Endodermal cell (in vitro differentiated cells): ENCODE results near the gene CCNG1. TPM values are rescaled to one million over a fixed set of nuclear protein-coding genes. Genes with fewer than 3 reads are reported as not detected.
A peak's percentile ranks its signal among the peaks of the same experiment; 100 is the strongest.

Experiments
- DNase-seq: peaks from one replicate; pipeline ENCODE4 v3.0.0-alpha.2; 2017
- H3K27ac ChIP-seq: 2 replicates; pipeline ENCODE4 v1.5.1; 2013; ENCODE audit warnings: mild to moderate bottlenecking, low read depth, low read length, moderate library complexity
- H3K27me3 ChIP-seq: 2 replicates; pipeline ENCODE4 v1.6.1; 2013; ENCODE audit warnings: mild to moderate bottlenecking, low read length, moderate library complexity; ENCODE audit not compliant: insufficient read depth, control insufficient read depth, poor library complexity, severe bottlenecking
- H3K36me3 ChIP-seq: 2 replicates; pipeline ENCODE4 v1.7.0; 2013; ENCODE audit warnings: mild to moderate bottlenecking, low read length, moderate library complexity; ENCODE audit not compliant: control insufficient read depth, insufficient read depth
- H3K4me1 ChIP-seq: one replicate; pipeline ENCODE4 v1.7.0; 2013; ENCODE audit warnings: low read length; ENCODE audit not compliant: control insufficient read depth, insufficient read depth
- H3K4me3 ChIP-seq: 2 replicates; pipeline ENCODE4 v1.5.1; 2013; ENCODE audit warnings: mild to moderate bottlenecking, low read length, moderate library complexity
- H3K9ac ChIP-seq: 2 replicates; pipeline ENCODE4 v1.6.1; 2013; ENCODE audit warnings: mild to moderate bottlenecking, low read length, moderate library complexity; ENCODE audit not compliant: poor library complexity, severe bottlenecking; ENCODE audit errors: extremely low read depth
- H3K9me3 ChIP-seq: 2 replicates; pipeline ENCODE4 v1.6.1; 2013; ENCODE audit warnings: mild to moderate bottlenecking, low read length, moderate library complexity; ENCODE audit not compliant: control insufficient read depth
- H3K27ac Mint-ChIP-seq: 2 replicates; pipeline ENCODE4 v1.8.0; 2020; ENCODE audit warnings: mixed read lengths
- H3K27me3 Mint-ChIP-seq: 2 replicates; pipeline ENCODE4 v1.8.0; 2021; ENCODE audit warnings: mild to moderate bottlenecking, mixed read lengths; ENCODE audit not compliant: insufficient read depth
- H3K36me3 Mint-ChIP-seq: 2 replicates; pipeline ENCODE4 v1.8.0; 2020; ENCODE audit warnings: low read depth, mixed read lengths
- H3K4me1 Mint-ChIP-seq: 2 replicates; pipeline ENCODE4 v1.8.0; 2020; ENCODE audit warnings: mixed read lengths
- H3K4me3 Mint-ChIP-seq: 2 replicates; pipeline ENCODE4 v1.8.0; 2020; ENCODE audit warnings: mild to moderate bottlenecking, moderate library complexity, mixed read lengths
- H3K9me3 Mint-ChIP-seq: 2 replicates; pipeline ENCODE4 v1.8.0; 2020; ENCODE audit warnings: mild to moderate bottlenecking, mixed read lengths
- WGBS, 2 experiments: methylation state at CpG; one replicate each; pipeline versions ENCODE4 v1.1.5 to v1.1.7; 2013; ENCODE audit warnings: missing lambda C conversion rate in 2 of 2, mixed read lengths in 1 of 2; ENCODE audit not compliant: insufficient coverage in 1 of 2, insufficient read length in 1 of 2; 5-methylcytosine and 5-hydroxymethylcytosine counted together
- total RNA-seq, 2 donors: library from RNA; stranded (reverse); fragmentation: NEBNext Ultra II Directional in 1 of 2; extraction: Animal tissue kit (Norgen Biotek cat#: 25700) in 1 of 2; gene quantifications; 2 replicates in 1 of 2; 3 replicates in 1 of 2; pipeline ENCODE4 v1.2.1, GENCODE V29; 2021
- TF ChIP-seq, protein P1 (sequence below): fragments of 200-600 bp; sonication (generic); conservative IDR thresholded peaks from 2 replicates; pipeline ENCODE4 v1.5.0; 2021; ENCODE audit warnings: antibody characterized with exemption, mild to moderate bottlenecking

CCNG1 gene
- total RNA-seq, 2 donors from 2014 or later: 542 to 622 TPM

- Mint-ChIP-seq H3K4me3 (no peak overlapping the region), H3K27me3 (no peaks in the 10 kb centered on the region), H3K36me3 (peaks cover 72% of the 10 kb centered on the region), H3K4me1 (no peaks in the 10 kb centered on the region), H3K27ac (peak overlapping the region; percentile 81), H3K9me3 (peaks cover 18% of the 10 kb centered on the region)
- peak; percentile 75 for DNase-seq
- TF ChIP-seq, protein P1, sequence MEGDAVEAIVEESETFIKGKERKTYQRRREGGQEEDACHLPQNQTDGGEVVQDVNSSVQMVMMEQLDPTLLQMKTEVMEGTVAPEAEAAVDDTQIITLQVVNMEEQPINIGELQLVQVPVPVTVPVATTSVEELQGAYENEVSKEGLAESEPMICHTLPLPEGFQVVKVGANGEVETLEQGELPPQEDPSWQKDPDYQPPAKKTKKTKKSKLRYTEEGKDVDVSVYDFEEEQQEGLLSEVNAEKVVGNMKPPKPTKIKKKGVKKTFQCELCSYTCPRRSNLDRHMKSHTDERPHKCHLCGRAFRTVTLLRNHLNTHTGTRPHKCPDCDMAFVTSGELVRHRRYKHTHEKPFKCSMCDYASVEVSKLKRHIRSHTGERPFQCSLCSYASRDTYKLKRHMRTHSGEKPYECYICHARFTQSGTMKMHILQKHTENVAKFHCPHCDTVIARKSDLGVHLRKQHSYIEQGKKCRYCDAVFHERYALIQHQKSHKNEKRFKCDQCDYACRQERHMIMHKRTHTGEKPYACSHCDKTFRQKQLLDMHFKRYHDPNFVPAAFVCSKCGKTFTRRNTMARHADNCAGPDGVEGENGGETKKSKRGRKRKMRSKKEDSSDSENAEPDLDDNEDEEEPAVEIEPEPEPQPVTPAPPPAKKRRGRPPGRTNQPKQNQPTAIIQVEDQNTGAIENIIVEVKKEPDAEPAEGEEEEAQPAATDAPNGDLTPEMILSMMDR: peak; percentile 61
- Histone ChIP-seq H3K27me3 (no peaks in the 10 kb centered on the region), H3K27ac (no peak overlapping the region), H3K36me3 (peaks cover 65% of the 10 kb centered on the region), H3K4me1 (no peaks in the 10 kb centered on the region), H3K4me3 (no peak overlapping the region), H3K9ac (no peak overlapping the region), H3K9me3 (peaks cover 22% of the 10 kb centered on the region)
- WGBS, 2 experiments: 63 to 90% methylated on average over 3 to 6 of the region's 6 CpGs
Observed at GRCh38 chr5:163489055-163489744, 51.8 kb downstream of the CCNG1 start.

DNA sequence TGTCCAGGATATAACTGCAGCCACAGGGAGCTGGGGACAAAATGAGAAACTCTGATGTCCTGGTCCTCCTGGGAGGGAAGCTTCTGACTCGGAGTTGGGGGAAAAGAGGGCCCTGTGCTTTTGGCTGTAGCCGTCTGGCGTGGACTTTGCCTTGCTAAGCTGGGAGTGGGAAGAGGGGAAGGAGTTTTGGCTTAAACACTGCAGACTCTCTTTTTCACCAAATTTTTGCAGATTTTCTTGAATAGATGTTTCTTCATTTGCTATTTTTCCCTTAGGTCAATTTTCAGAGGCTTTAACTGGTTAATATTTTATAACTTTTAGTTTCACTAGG is 52.3 kb downstream of the CCNG1 start:
- Histone ChIP-seq H3K27me3 (no peaks in the 10 kb centered on the region), H3K36me3 (peaks cover 60% of the 10 kb centered on the region), H3K4me1 (no peaks in the 10 kb centered on the region), H3K9ac (no peak overlapping the region), H3K4me3 (no peak overlapping the region), H3K9me3 (peaks cover 22% of the 10 kb centered on the region), H3K27ac (no peak overlapping the region)
- no peak for DNase-seq
- H3K27ac Mint-ChIP-seq: peak overlapping the region; percentile 81
- H3K4me3 Mint-ChIP-seq: no peak overlapping the region
- peaks cover 18% of the 10 kb centered on the region for H3K9me3 Mint-ChIP-seq
- no peaks in the 10 kb centered on the region for H3K4me1 Mint-ChIP-seq
- 88% methylated on average over 1 to 3 of the region's 3 CpGs for WGBS, 2 experiments
- no peaks in the 10 kb centered on the region for H3K27me3 Mint-ChIP-seq
- peaks cover 69% of the 10 kb centered on the region for H3K36me3 Mint-ChIP-seq
- TF ChIP-seq, protein P1: no peak

Other genes with a start within 250 kb of the CCNG1 start
- gene NUDCD2, start 22.5 kb downstream of the CCNG1 start, total RNA-seq: 10 to 100 TPM; 36.0 to 73.0 TPM
- 10 to 100 TPM; 36.9 to 63.7 TPM for gene HMMR, start 23.0 kb downstream of the CCNG1 start, total RNA-seq
- 10 to 100 TPM; 45.4 to 47.7 TPM for gene MAT2B, start 68.0 kb downstream of the CCNG1 start, total RNA-seq